Glutamatergic neuron (in vitro differentiated cells): ENCODE measurements around the gene AUTS2. TPM values are rescaled to one million over a fixed set of nuclear protein-coding genes. Genes with fewer than 3 reads are reported as not detected.

ENCODE experiments used
- DNase-seq: peaks from one replicate; pipeline ENCODE4 v3.0.0; 2022
- H3K27ac Mint-ChIP-seq: one replicate; pipeline ENCODE4 v1.8.0; 2020; ENCODE audit warnings: mild to moderate bottlenecking, mixed read lengths, inconsistent platforms; ENCODE audit not compliant: unreplicated experiment
- H3K27me3 Mint-ChIP-seq: one replicate; pipeline ENCODE4 v1.8.0; 2020; ENCODE audit warnings: mild to moderate bottlenecking, moderate library complexity, mixed read lengths, inconsistent platforms; ENCODE audit not compliant: unreplicated experiment
- H3K36me3 Mint-ChIP-seq: one replicate; pipeline ENCODE4 v1.8.0; 2020; ENCODE audit warnings: mild to moderate bottlenecking, mixed read lengths, inconsistent platforms; ENCODE audit not compliant: unreplicated experiment
- H3K4me1 Mint-ChIP-seq: one replicate; pipeline ENCODE4 v1.8.0; 2020; ENCODE audit warnings: mild to moderate bottlenecking, low read depth, mixed read lengths, inconsistent platforms; ENCODE audit not compliant: unreplicated experiment
- H3K4me3 Mint-ChIP-seq: one replicate; pipeline ENCODE4 v1.8.0; 2020; ENCODE audit warnings: mild to moderate bottlenecking, mixed read lengths, inconsistent platforms; ENCODE audit not compliant: unreplicated experiment
- H3K9me3 Mint-ChIP-seq: one replicate; pipeline ENCODE4 v1.8.0; 2020; ENCODE audit warnings: mild to moderate bottlenecking, moderate library complexity, mixed read lengths, inconsistent platforms; ENCODE audit not compliant: unreplicated experiment
- CTCF ChIP-seq: fragments of 200-600 bp; sonication (generic); IDR thresholded peaks from one replicate; pipeline ENCODE4 v1.5.0; 2021; ENCODE audit not compliant: partially characterized antibody, unreplicated experiment
- total RNA-seq: library from RNA; stranded (reverse); fragmentation: NEBNext Ultra II Directional; extraction: Animal tissue kit (Norgen Biotek cat#: 25700); gene quantifications from one replicate; pipeline ENCODE4 v1.2.1, GENCODE V29; 2021; ENCODE audit not compliant: unreplicated experiment

The AUTS2 gene
- total RNA-seq, 1 donor from 2014 or later = 300 TPM

GRCh38 chr7:69871213-69871885 is 273.1 kb downstream of the AUTS2 start:
- TF ChIP-seq CTCF = no peak
- H3K4me1 Mint-ChIP-seq = peaks cover 41% of the 10 kb centered on the region
- no peaks in the 10 kb centered on the region for H3K27me3 Mint-ChIP-seq
- no peak overlapping the region for H3K4me3 Mint-ChIP-seq
- peaks cover 1% of the 10 kb centered on the region for H3K9me3 Mint-ChIP-seq
- peak overlapping the region; percentile 30 for H3K27ac Mint-ChIP-seq
- DNase-seq = no peak
- H3K36me3 Mint-ChIP-seq = no peaks in the 10 kb centered on the region

- H3K4me1 Mint-ChIP-seq = peaks cover 39% of the 10 kb centered on the region
- peaks cover 1% of the 10 kb centered on the region for H3K9me3 Mint-ChIP-seq
- no peak for TF ChIP-seq CTCF
- no peaks in the 10 kb centered on the region for H3K27me3 Mint-ChIP-seq
- no peak for DNase-seq
- no peak overlapping the region for H3K4me3 Mint-ChIP-seq
- H3K36me3 Mint-ChIP-seq = no peaks in the 10 kb centered on the region
- H3K27ac Mint-ChIP-seq = peak overlapping the region; percentile 30
Observed at GRCh38 chr7:69871886-69872569, 273.8 kb downstream of the AUTS2 start.

- Mint-ChIP-seq H3K36me3 (no peaks in the 10 kb centered on the region), H3K9me3 (peaks cover 7% of the 10 kb centered on the region), H3K27me3 (no peaks in the 10 kb centered on the region), H3K27ac (no peak overlapping the region), H3K4me3 (no peak overlapping the region), H3K4me1 (peaks cover 41% of the 10 kb centered on the region)
- DNase-seq = no peak
- no peak for TF ChIP-seq CTCF
Observed at GRCh38 chr7:69873512-69873911, 275.2 kb downstream of the AUTS2 start.

- DNase-seq = no peak
- H3K36me3 Mint-ChIP-seq = no peaks in the 10 kb centered on the region
- no peak overlapping the region for H3K4me3 Mint-ChIP-seq
- H3K27ac Mint-ChIP-seq = peak overlapping the region; percentile 23
- peaks cover 48% of the 10 kb centered on the region for H3K4me1 Mint-ChIP-seq
- H3K9me3 Mint-ChIP-seq = peaks cover 12% of the 10 kb centered on the region
- TF ChIP-seq CTCF = no peak
- H3K27me3 Mint-ChIP-seq = no peaks in the 10 kb centered on the region
Observed at GRCh38 chr7:69878015-69878414, 279.7 kb downstream of the AUTS2 start.

GRCh38 chr7:69878591-69878990 is 280.3 kb downstream of the AUTS2 start:
- Mint-ChIP-seq H3K36me3 (no peaks in the 10 kb centered on the region), H3K4me1 (peaks cover 49% of the 10 kb centered on the region), H3K27me3 (no peaks in the 10 kb centered on the region), H3K4me3 (no peak overlapping the region), H3K9me3 (peaks cover 12% of the 10 kb centered on the region), H3K27ac (peak overlapping the region; percentile 52)
- no peak for DNase-seq
- no peak for TF ChIP-seq CTCF
